PC-9 (cell line): Measurements from ENCODE around the gene TUBE1.

Experiments
- CTCF ChIP-seq: fragments of 200-600 bp; sonication (generic); conservative IDR thresholded peaks from 2 replicates; pipeline ENCODE4 v1.6.1; 2017; ENCODE audit warnings: mixed run types, antibody characterized with exemption, mild to moderate bottlenecking, moderate library complexity
- EZH2 ChIP-seq: fragments of 200-600 bp; sonication (generic); IDR thresholded peaks from 2 replicates; pipeline ENCODE4 v1.8.0; 2017; ENCODE audit warnings: antibody characterized with exemption, low read depth

- TF ChIP-seq CTCF (no peak), EZH2 (no peak)
Observed at GRCh38 chr6:112106562-112106961, 19.3 kb upstream of the TUBE1 start.
